ENCODE results near the gene RNU4-1.

- TF ChIP-seq, protein P1, sequence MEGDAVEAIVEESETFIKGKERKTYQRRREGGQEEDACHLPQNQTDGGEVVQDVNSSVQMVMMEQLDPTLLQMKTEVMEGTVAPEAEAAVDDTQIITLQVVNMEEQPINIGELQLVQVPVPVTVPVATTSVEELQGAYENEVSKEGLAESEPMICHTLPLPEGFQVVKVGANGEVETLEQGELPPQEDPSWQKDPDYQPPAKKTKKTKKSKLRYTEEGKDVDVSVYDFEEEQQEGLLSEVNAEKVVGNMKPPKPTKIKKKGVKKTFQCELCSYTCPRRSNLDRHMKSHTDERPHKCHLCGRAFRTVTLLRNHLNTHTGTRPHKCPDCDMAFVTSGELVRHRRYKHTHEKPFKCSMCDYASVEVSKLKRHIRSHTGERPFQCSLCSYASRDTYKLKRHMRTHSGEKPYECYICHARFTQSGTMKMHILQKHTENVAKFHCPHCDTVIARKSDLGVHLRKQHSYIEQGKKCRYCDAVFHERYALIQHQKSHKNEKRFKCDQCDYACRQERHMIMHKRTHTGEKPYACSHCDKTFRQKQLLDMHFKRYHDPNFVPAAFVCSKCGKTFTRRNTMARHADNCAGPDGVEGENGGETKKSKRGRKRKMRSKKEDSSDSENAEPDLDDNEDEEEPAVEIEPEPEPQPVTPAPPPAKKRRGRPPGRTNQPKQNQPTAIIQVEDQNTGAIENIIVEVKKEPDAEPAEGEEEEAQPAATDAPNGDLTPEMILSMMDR (IDR thresholded peaks at IDR 0.05), result no peak
- no peak for TF ChIP-seq POLR2A (IDR thresholded peaks at IDR 0.05)
Measured at GRCh38 chr12:120254809-120255208, 38.2 kb downstream of the RNU4-1 start.
